ENCODE results near the gene OXSM.

GRCh38 chr3:25817638-25818037 is 27.7 kb downstream of the OXSM start:
- TF ChIP-seq CTCF (IDR thresholded peaks at IDR 0.05) (no peak), POLR2A (IDR thresholded peaks at IDR 0.05) (no peak)
